HG03457 (cell line): ENCODE results near the gene NFXL1.
"Not testable (repeated sequence)": the region's sequence is repeated elsewhere in the genome, so short reads cannot be mapped to it uniquely, and the experiment has no call there.

ENCODE experiments used
- ATAC-seq: cut with Tn5 transposase; IDR thresholded peaks from one replicate; pipeline ENCODE4 v1.9.1; 2021; ENCODE audit warnings: moderate number of reproducible peaks; ENCODE audit not compliant: unreplicated experiment

NFXL1 gene

GRCh38 chr4:47914220-47914925 lies at the start of gene NFXL1:
TSS of gene NFXL1 (minus strand) at chr4:47914583. CDS start at chr4:47914203, 380 bp downstream.
- ATAC-seq: peak; percentile 99

- ATAC-seq: no peak
Measured at GRCh38 chr4:47954677-47955076, 40.3 kb upstream of the NFXL1 start.

GRCh38 chr4:47954245-47954644 lies 39.9 kb upstream of the NFXL1 start:
- ATAC-seq: no peak

GRCh38 chr4:47945930-47946726 lies 31.7 kb upstream of the NFXL1 start:
- no peak for ATAC-seq

GRCh38 chr4:47942081-47942819 lies 27.9 kb upstream of the NFXL1 start:
- no peak for ATAC-seq

GRCh38 chr4:47939456-47939855 lies 25.1 kb upstream of the NFXL1 start:
- no peak for ATAC-seq

- no peak for ATAC-seq
Measured at GRCh38 chr4:47936336-47936735, 22.0 kb upstream of the NFXL1 start.

- no peak for ATAC-seq
Measured at GRCh38 chr4:47933840-47934239, 19.5 kb upstream of the NFXL1 start.

GRCh38 chr4:47930971-47931804 lies 16.8 kb upstream of the NFXL1 start:
- ATAC-seq: no peak

- no peak for ATAC-seq
Measured at GRCh38 chr4:47929682-47930201, 15.4 kb upstream of the NFXL1 start.

- ATAC-seq: peak; percentile 75
Measured at GRCh38 chr4:47926667-47927258, 12.4 kb upstream of the NFXL1 start.

- not testable (repeated sequence) for ATAC-seq
Measured at GRCh38 chr4:47923261-47923608, 8.9 kb upstream of the NFXL1 start.

GRCh38 chr4:47922436-47923260 lies 8.3 kb upstream of the NFXL1 start:
- not testable (repeated sequence) for ATAC-seq

GRCh38 chr4:47917163-47917562 lies 2.8 kb upstream of the NFXL1 start:
- not testable (repeated sequence) for ATAC-seq

GRCh38 chr4:47915378-47915777 lies 995 bp upstream of the NFXL1 start:
- ATAC-seq: no peak

GRCh38 chr4:47914926-47915237 lies 499 bp upstream of the NFXL1 start:
- ATAC-seq: no peak

GRCh38 chr4:47913861-47914219 lies 543 bp downstream of the NFXL1 start:
- ATAC-seq: peak; percentile 18

- ATAC-seq: no peak
Measured at GRCh38 chr4:47913330-47913729, 1.1 kb downstream of the NFXL1 start.

- no peak for ATAC-seq
Measured at GRCh38 chr4:47907089-47907646, 7.2 kb downstream of the NFXL1 start.
